GM12872 (cell line): Measurements from ENCODE around the gene LYSET.

Experiments used
- CTCF ChIP-seq: IDR thresholded peaks from 3 replicates; pipeline ENCODE4 v1.5.1; 2011; ENCODE audit warnings: low read depth, mild to moderate bottlenecking, low read length, moderate library complexity; ENCODE audit not compliant: insufficient read depth

Gene LYSET

DNA sequence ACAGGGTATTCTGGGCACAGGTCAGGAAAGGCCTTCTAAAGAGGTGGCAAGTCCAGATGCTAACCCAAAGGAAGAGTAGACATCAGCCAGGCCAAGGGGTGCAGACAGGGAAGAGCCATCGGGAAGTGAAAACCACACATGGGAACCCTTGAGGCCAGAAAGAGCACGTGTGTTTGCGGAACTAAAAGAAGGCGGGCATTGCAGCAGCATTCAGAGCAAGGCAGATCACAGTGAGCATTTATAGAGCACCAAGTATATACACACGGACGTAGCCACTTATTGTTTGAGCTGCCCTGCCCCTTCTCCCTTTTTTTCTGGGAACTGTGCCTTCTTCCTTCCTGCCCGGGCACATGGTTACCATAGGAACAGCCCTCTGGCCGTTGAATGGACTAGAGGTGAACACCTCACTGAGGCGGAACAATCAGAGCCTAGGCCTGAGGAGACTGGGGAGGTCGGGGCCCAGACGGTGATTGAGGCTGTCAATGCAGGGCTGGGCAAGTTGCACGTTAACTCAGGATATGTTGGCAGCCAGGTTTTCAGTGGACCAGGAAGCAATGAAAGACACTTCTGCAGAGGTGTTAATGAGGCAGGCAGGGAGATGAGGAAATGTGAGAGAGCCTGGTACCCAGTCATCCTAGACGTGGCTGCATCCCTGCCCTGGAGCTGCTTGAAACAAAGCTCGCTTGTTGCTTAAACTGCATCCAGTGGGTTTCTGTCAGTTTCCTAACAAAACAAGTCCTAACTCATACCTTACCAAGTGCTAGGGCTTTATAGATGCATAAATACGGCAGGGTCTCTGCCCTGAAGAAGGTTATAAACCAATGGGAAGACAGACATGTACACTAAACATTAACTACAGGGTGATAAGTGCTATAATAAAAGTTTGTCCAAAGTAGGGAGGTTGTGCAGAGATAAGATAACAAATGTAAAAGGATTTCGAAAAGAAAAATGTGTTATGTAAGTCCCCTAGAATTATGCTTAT is 34.6 kb upstream of the LYSET start:
- TF ChIP-seq CTCF: no peak

GRCh38 chr14:93153121-93153520 is 32.0 kb upstream of the LYSET start:
- TF ChIP-seq CTCF: no peak

GRCh38 chr14:93155667-93156066 is 29.4 kb upstream of the LYSET start:
- TF ChIP-seq CTCF: no peak

- TF ChIP-seq CTCF: no peak
These were observed 28.3 kb upstream of the LYSET start for GRCh38 chr14:93156693-93157369.

GRCh38 chr14:93160353-93160801 is 24.7 kb upstream of the LYSET start:
- peak; percentile 52; the same call in 2 of the 3 replicates for TF ChIP-seq CTCF

- no peak for TF ChIP-seq CTCF
These were observed 23.6 kb upstream of the LYSET start for GRCh38 chr14:93161411-93161940.

DNA sequence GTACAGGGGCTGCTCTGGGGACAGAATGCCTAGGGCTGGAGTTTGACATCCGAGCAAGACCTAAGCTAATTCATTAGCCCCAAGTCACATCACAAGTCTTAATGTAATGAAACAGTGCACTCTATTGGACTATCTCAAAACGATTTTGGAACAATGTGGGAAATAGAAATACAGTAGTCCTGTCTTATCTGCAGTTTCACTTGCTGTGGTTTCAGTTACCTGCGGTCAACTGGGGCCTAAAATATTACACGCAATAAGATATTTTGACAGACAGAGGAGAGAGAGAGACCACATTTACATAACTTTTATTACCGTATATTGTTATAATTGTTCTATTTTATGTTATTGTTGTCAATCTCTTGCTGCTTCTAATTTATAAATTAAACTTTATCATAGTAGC is 21.6 kb upstream of the LYSET start:
- peak; percentile 33; the same call in 1 of the 3 replicates for TF ChIP-seq CTCF
